ENCODE data around the gene ATL1.

GRCh38 chr14:50544911-50545310 is 15.0 kb upstream of the ATL1 start:
- TF ChIP-seq POLR2A (IDR thresholded peaks at IDR 0.05) (no peak), POLR2AphosphoS5 (IDR thresholded peaks at IDR 0.05) (peak; percentile 35), EP300 (IDR thresholded peaks at IDR 0.05) (no peak), CTCF (IDR thresholded peaks at IDR 0.05) (no peak)

All from gastroesophageal sphincter (tissue), 3 donors.